HG02973 (cell line): Measurements from ENCODE around the gene USP7.
"Not testable (repeated sequence)": the region's sequence is repeated elsewhere in the genome, so short reads cannot be mapped to it uniquely, and the experiment has no call there.

Experiments
- ATAC-seq: cut with Tn5 transposase; IDR thresholded peaks from one replicate; pipeline ENCODE4 v1.9.1; 2021; ENCODE audit warnings: moderate library complexity; ENCODE audit not compliant: unreplicated experiment

The USP7 gene

GRCh38 chr16:8975039-8975438 is 11.3 kb upstream of the USP7 start:
- ATAC-seq = no peak

GRCh38 chr16:8972843-8973586 is 9.3 kb upstream of the USP7 start:
- no peak for ATAC-seq

GRCh38 chr16:8971416-8971815 is 7.7 kb upstream of the USP7 start:
- no peak for ATAC-seq

- ATAC-seq = not testable (repeated sequence)
Measured at GRCh38 chr16:8969202-8969897, 5.6 kb upstream of the USP7 start.

GRCh38 chr16:8968054-8968453 is 4.3 kb upstream of the USP7 start:
- not testable (repeated sequence) for ATAC-seq

- no peak for ATAC-seq
Measured at GRCh38 chr16:8967132-8967821, 3.6 kb upstream of the USP7 start.

- ATAC-seq = no peak
Measured at GRCh38 chr16:8966817-8967131, 3.1 kb upstream of the USP7 start.

GRCh38 chr16:8964462-8964861 is 756 bp upstream of the USP7 start:
- ATAC-seq = no peak

- no peak for ATAC-seq
Measured at GRCh38 chr16:8963010-8963820, 491 bp downstream of the USP7 start.

- ATAC-seq = peak; percentile 26
Measured at GRCh38 chr16:8962393-8963009, 1.2 kb downstream of the USP7 start.

- no peak for ATAC-seq
Measured at GRCh38 chr16:8961811-8962390, 1.8 kb downstream of the USP7 start.

- ATAC-seq = no peak
Measured at GRCh38 chr16:8960788-8961109, 3.0 kb downstream of the USP7 start.

- ATAC-seq = no peak
Measured at GRCh38 chr16:8959921-8960787, 3.6 kb downstream of the USP7 start.

- no peak for ATAC-seq
Measured at GRCh38 chr16:8958344-8959167, 5.2 kb downstream of the USP7 start.

- no peak for ATAC-seq
Measured at GRCh38 chr16:8957509-8958157, 6.1 kb downstream of the USP7 start.

- ATAC-seq = no peak
Measured at GRCh38 chr16:8957063-8957397, 6.7 kb downstream of the USP7 start.

GRCh38 chr16:8956265-8957062 is 7.2 kb downstream of the USP7 start:
- no peak for ATAC-seq

- ATAC-seq = no peak
Measured at GRCh38 chr16:8955828-8956227, 7.9 kb downstream of the USP7 start.
